SH-SY5Y (cell line): ENCODE measurements around the gene OS9.

Source experiments
- GATA2 ChIP-seq: IDR thresholded peaks from 2 replicates; pipeline ENCODE4 v1.6.1; 2011; ENCODE audit warnings: mild to moderate bottlenecking, low read depth, low read length
- GATA3 ChIP-seq: IDR thresholded peaks from 2 replicates; pipeline ENCODE4 v1.6.1; 2011; ENCODE audit warnings: low read depth, mild to moderate bottlenecking, low read length, moderate library complexity

DNA sequence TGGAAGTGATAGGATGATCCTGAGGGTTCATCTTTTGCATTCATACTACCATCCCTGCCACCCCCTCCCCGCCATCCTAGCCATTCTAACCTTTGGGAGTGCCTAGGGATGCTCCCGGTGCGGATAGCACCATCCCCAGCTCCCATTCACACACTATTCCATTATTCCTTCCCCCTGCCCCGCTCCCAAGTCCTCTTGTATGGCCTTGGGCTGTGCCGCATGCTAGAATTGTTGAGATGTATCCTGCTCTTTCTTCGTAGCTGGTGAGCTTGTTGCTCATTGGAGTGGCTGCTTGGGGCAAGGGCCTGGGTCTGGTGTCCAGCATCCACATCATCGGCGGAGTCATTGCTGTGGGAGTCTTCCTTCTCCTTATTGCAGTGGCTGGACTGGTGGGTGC lies 51.6 kb downstream of the OS9 start:
- no peak for TF ChIP-seq GATA2
- no peak for TF ChIP-seq GATA3
